Mesothelial cell of epicardium (in vitro differentiated cells): ENCODE measurements around the gene CSTF3. TPM values are rescaled to one million over a fixed set of nuclear protein-coding genes. Genes with fewer than 3 reads are reported as not detected.
"Not testable (repeated sequence)": the region's sequence is repeated elsewhere in the genome, so short reads cannot be mapped to it uniquely, and the experiment has no call there.

ENCODE experiments used
- DNase-seq, 2 experiments: peaks; one replicate each; pipeline ENCODE4 v3.0.0; 2021; ENCODE audit warnings: low spot score in 2 of 2; ENCODE audit not compliant: unreplicated experiment in 2 of 2
- H3K27ac Mint-ChIP-seq: 2 replicates; pipeline ENCODE4 v1.8.0; 2021; ENCODE audit warnings: mixed read lengths
- H3K27me3 Mint-ChIP-seq: 2 replicates; pipeline ENCODE4 v1.8.0; 2021; ENCODE audit warnings: low read depth, mixed read lengths
- H3K36me3 Mint-ChIP-seq: 2 replicates; pipeline ENCODE4 v1.8.0; 2021; ENCODE audit warnings: mixed read lengths
- H3K4me1 Mint-ChIP-seq: 2 replicates; pipeline ENCODE4 v1.8.0; 2021; ENCODE audit warnings: mixed read lengths
- H3K4me3 Mint-ChIP-seq: 2 replicates; pipeline ENCODE4 v1.8.0; 2021; ENCODE audit warnings: mild to moderate bottlenecking, moderate library complexity, mixed read lengths
- H3K9me3 Mint-ChIP-seq: 2 replicates; pipeline ENCODE4 v1.8.0; 2021; ENCODE audit warnings: mixed read lengths
- total RNA-seq: library from RNA; stranded (reverse); gene quantifications from 3 replicates; pipeline ENCODE4 v1.2.1, GENCODE V29; 2021
- TF ChIP-seq, protein P1 (sequence below): fragments of 200-600 bp; sonication (generic); IDR thresholded peaks from one replicate; pipeline ENCODE4 v1.5.0; 2021; ENCODE audit warnings: antibody characterized with exemption; ENCODE audit not compliant: unreplicated experiment

The CSTF3 gene
- total RNA-seq, 1 donor from 2014 or later = 50.3 TPM

DNA sequence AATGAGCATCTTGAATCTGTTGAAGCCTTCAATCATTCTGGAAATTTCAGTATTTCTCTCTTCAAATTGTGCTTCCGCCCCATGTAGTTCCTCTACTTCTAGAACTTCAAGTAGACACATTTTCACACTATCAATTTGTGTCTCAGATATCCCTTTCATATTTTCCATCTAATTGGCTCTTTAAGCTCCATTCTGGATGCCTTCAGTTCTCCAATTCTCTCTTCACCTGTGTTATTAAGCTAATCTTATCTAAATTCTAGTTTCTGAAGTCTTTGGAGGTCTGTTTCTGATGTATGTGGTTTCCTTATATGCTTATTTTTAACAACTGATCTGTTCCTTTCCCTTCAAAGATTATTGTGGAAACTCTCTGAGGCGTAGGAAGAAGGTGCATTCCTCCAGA, 36.3 kb downstream of the CSTF3 start:
- H3K4me3 Mint-ChIP-seq = no peak overlapping the region
- H3K27ac Mint-ChIP-seq = no peak overlapping the region
- peaks cover 9% of the 10 kb centered on the region for H3K9me3 Mint-ChIP-seq
- TF ChIP-seq, protein P1, sequence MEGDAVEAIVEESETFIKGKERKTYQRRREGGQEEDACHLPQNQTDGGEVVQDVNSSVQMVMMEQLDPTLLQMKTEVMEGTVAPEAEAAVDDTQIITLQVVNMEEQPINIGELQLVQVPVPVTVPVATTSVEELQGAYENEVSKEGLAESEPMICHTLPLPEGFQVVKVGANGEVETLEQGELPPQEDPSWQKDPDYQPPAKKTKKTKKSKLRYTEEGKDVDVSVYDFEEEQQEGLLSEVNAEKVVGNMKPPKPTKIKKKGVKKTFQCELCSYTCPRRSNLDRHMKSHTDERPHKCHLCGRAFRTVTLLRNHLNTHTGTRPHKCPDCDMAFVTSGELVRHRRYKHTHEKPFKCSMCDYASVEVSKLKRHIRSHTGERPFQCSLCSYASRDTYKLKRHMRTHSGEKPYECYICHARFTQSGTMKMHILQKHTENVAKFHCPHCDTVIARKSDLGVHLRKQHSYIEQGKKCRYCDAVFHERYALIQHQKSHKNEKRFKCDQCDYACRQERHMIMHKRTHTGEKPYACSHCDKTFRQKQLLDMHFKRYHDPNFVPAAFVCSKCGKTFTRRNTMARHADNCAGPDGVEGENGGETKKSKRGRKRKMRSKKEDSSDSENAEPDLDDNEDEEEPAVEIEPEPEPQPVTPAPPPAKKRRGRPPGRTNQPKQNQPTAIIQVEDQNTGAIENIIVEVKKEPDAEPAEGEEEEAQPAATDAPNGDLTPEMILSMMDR = no peak
- peaks cover 10% of the 10 kb centered on the region for H3K36me3 Mint-ChIP-seq
- DNase-seq = no peak
- no peaks in the 10 kb centered on the region for H3K27me3 Mint-ChIP-seq
- H3K4me1 Mint-ChIP-seq = peaks cover 21% of the 10 kb centered on the region

DNA sequence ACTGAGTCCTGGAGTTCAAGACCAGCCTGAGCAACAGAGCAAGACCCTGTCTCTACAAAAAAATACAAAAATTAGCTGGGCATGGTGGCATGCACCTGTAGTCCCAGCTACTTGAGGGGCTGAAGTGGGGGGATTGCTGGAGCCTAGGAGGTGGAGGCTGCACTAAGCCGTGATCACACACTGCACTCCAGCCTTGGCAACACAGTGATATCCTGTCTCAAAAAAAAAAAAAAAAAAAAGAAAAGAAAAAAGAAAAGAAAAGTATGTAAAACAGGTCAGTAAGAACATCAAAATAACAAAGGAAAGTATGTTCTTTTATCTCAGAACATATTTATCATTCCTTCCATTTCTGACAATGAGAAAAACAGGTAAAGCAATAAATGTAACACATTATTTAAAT, 38.6 kb downstream of the CSTF3 start:
- not testable (repeated sequence) for H3K27ac Mint-ChIP-seq, DNase-seq, H3K4me3 Mint-ChIP-seq, H3K27me3 Mint-ChIP-seq, H3K9me3 Mint-ChIP-seq
- H3K4me1 Mint-ChIP-seq = peaks cover 16% of the 10 kb centered on the region
- H3K36me3 Mint-ChIP-seq = peaks cover 10% of the 10 kb centered on the region

DNA sequence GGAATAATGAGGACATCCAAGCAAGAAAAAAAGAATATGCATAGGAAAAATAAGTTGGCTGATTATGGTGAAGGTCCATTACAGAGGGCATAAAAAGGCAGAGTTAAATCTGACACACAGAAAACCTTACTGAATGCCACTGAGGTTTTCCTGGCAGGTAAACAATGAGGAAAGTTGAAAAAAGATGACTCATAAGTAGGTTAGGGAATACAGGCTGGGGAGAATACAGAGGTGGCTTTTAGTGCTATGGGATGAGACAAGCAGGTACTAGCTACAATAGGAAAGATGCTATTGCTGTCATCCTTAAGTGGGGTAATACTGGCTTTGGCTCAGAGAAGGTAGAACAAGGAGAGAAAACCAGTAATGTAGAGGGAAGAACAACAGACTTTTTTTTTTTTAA, 44.7 kb downstream of the CSTF3 start:
- DNase-seq = no peak
- Mint-ChIP-seq H3K36me3 (peaks cover 3% of the 10 kb centered on the region), H3K27me3 (no peaks in the 10 kb centered on the region), H3K4me1 (peaks cover 3% of the 10 kb centered on the region), H3K27ac (no peak overlapping the region), H3K9me3 (no peaks in the 10 kb centered on the region), H3K4me3 (no peak overlapping the region)
- TF ChIP-seq, protein P1 = no peak

DNA sequence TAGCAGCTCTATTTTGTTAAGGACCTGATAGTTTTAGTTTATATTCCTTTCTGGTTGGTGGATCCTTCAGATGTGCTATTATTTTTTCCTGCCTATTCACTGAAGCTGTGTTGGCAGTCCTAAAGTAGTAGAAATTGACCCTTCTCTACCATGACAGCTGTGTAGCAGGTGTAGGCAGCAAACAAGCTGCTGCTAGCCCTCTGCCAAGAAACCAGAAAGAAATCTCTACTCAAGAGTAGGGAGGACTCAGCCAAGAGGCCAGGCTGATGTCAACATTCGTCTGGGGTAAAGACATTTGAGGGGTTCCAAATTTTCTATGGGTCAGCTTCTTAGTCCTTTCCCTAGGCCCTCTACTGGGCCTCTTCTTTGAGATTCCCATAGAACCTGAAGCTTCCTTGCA, 51.2 kb downstream of the CSTF3 start:
- no peak for DNase-seq
- Mint-ChIP-seq H3K27ac (no peak overlapping the region), H3K36me3 (peaks cover 17% of the 10 kb centered on the region), H3K4me3 (no peak overlapping the region), H3K4me1 (peaks cover 4% of the 10 kb centered on the region), H3K9me3 (peaks cover 3% of the 10 kb centered on the region), H3K27me3 (no peaks in the 10 kb centered on the region)
- TF ChIP-seq, protein P1 = no peak

DNA sequence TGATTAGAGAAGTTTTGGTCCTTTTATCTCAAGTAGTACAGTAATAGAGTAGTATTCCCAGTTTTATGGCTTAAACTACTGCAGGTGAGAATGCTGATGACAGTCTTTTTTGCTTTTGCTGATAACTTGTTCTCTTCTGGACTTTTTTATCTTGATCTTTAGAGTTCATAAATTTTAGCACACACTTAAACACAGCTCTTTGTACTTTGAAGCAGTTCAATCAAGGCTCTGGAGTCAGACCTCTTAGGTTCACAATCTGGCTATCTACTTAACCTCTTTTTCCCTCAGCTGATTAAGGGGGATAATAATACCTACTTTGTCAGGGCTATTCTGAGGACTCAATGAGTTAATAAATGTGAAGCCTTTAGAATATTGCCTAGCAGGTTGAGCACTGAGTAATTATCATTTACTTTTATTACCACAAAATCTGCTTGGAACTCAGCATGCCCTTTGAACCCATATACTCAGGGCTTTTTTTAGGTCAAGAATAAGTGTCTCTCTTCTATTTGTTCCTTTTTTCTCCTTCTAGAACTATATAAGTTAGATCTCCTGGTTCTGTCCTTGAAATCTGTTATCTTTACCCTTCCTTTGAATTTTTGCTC, 51.9 kb downstream of the CSTF3 start:
- Mint-ChIP-seq H3K27me3 (no peaks in the 10 kb centered on the region), H3K36me3 (peaks cover 21% of the 10 kb centered on the region), H3K4me3 (no peak overlapping the region), H3K4me1 (peaks cover 4% of the 10 kb centered on the region), H3K9me3 (peaks cover 3% of the 10 kb centered on the region), H3K27ac (no peak overlapping the region)
- TF ChIP-seq, protein P1 = no peak
- DNase-seq = no peak

DNA sequence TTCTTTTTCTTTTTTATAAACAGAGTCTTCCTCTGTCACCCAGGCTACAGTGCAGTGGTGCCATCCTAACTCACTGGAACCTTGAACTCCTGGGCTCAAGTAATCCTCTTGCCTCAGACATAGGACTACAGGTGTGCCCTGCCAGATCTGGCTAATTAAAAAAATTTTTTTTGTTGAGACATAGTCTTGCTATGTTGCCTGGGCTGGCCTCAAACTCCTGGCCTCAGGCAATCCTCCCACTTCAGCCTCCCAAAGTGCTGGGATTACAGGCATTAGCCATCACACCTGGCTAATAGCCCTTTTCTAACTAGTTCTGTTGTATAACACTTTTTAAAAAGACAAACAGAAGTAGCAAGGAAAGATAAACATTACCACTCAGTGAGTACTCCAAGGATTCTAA, 57.4 kb downstream of the CSTF3 start:
- H3K4me3 Mint-ChIP-seq = no peak overlapping the region
- DNase-seq = no peak
- H3K27me3 Mint-ChIP-seq = no peaks in the 10 kb centered on the region
- H3K36me3 Mint-ChIP-seq = peaks cover 45% of the 10 kb centered on the region
- TF ChIP-seq, protein P1 = no peak
- H3K4me1 Mint-ChIP-seq = no peaks in the 10 kb centered on the region
- H3K9me3 Mint-ChIP-seq = peaks cover 3% of the 10 kb centered on the region
- no peak overlapping the region for H3K27ac Mint-ChIP-seq
